Calu3 (cell line): ENCODE measurements around the gene SPTSSA. TPM values are rescaled to one million over a fixed set of nuclear protein-coding genes. Genes with fewer than 3 reads are reported as not detected.

Experiments used
- BruUV-seq: library from RNA; stranded (reverse); fragments of 400-500 nt; replicated peaks from 2 replicates; lab custom pipeline; 2021; lab: Mats Ljungman, UMichigan
- CTCF ChIA-PET: fragments of 300-600 bp; sonication (Branson Sonifier 250); formaldehyde crosslinking; loops from one replicate; lab custom pipeline; 2022; ENCODE audit warnings: antibody characterized with exemption; lab: Charles Lee
- DNase-seq: peaks from one replicate; pipeline ENCODE4 v3.0.0; 2022
- H3K27ac Mint-ChIP-seq: one replicate; pipeline ENCODE4 v1.8.0; 2022; ENCODE audit warnings: mixed read lengths; ENCODE audit not compliant: unreplicated experiment
- H3K27me3 Mint-ChIP-seq: one replicate; pipeline ENCODE4 v1.8.0; 2022; ENCODE audit warnings: mixed read lengths; ENCODE audit not compliant: unreplicated experiment
- H3K36me3 Mint-ChIP-seq: one replicate; pipeline ENCODE4 v1.8.0; 2022; ENCODE audit warnings: mild to moderate bottlenecking, moderate library complexity, mixed read lengths; ENCODE audit not compliant: insufficient read depth, unreplicated experiment
- H3K4me1 Mint-ChIP-seq: one replicate; pipeline ENCODE4 v1.8.0; 2022; ENCODE audit warnings: mild to moderate bottlenecking, low read depth, mixed read lengths; ENCODE audit not compliant: unreplicated experiment
- H3K4me3 Mint-ChIP-seq: one replicate; pipeline ENCODE4 v1.8.0; 2022; ENCODE audit warnings: mild to moderate bottlenecking, low read depth, moderate library complexity, mixed read lengths; ENCODE audit not compliant: unreplicated experiment
- H3K9me3 Mint-ChIP-seq: one replicate; pipeline ENCODE4 v1.8.0; 2022; ENCODE audit warnings: low read depth, mixed read lengths; ENCODE audit not compliant: unreplicated experiment
- intact Hi-C: fragments of 100-400 bp; cut with micrococcal nuclease; formaldehyde crosslinking; loops from one replicate; pipeline ENCODE4 v1.10.0; 2022; ENCODE audit not compliant: unreplicated experiment
- total RNA-seq: library from RNA; stranded (reverse); gene quantifications from 2 replicates; pipeline ENCODE4 v1.2.3, GENCODE V29; 2022
- TF ChIP-seq, protein P1 (sequence below): fragments of 200-600 bp; IDR thresholded peaks from one replicate; pipeline ENCODE4 v1.8.0; 2022; ENCODE audit warnings: antibody characterized with exemption; ENCODE audit not compliant: unreplicated experiment

Gene SPTSSA
- total RNA-seq, 1 experiment from 2014 or later = 22.0 TPM

DNA sequence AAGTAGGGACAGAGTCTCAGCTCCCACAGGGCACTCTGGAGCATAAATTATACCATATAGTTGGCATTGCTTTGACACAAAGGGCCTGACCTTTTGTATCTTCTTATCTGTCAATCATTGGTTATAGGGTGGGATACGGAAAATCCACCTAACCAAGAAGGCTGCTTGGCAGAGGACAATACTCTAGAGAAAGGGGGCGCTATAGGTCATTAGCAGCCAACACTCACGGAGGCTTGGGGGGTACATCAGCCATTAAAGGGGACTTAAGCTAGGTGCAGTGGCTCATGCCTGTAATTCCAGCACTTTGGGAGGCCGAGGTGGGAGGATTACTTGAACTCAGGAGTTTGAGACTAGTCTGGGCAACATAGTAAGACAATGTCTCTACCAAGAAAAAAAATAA, 22.9 kb downstream of the SPTSSA start:
- no TSS peak for BruUV-seq
- Mint-ChIP-seq H3K36me3 (peaks cover 5% of the 10 kb centered on the region), H3K9me3 (no peaks in the 10 kb centered on the region), H3K4me3 (no peak overlapping the region), H3K4me1 (peaks cover 43% of the 10 kb centered on the region), H3K27ac (no peak overlapping the region), H3K27me3 (no peaks in the 10 kb centered on the region)
- DNase-seq = no peak
- TF ChIP-seq, protein P1, sequence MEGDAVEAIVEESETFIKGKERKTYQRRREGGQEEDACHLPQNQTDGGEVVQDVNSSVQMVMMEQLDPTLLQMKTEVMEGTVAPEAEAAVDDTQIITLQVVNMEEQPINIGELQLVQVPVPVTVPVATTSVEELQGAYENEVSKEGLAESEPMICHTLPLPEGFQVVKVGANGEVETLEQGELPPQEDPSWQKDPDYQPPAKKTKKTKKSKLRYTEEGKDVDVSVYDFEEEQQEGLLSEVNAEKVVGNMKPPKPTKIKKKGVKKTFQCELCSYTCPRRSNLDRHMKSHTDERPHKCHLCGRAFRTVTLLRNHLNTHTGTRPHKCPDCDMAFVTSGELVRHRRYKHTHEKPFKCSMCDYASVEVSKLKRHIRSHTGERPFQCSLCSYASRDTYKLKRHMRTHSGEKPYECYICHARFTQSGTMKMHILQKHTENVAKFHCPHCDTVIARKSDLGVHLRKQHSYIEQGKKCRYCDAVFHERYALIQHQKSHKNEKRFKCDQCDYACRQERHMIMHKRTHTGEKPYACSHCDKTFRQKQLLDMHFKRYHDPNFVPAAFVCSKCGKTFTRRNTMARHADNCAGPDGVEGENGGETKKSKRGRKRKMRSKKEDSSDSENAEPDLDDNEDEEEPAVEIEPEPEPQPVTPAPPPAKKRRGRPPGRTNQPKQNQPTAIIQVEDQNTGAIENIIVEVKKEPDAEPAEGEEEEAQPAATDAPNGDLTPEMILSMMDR = no peak
- intact Hi-C loops = no loop called here
- CTCF ChIA-PET = interaction anchor here (1.6 kb wide), 1 partner anchor 13 kb away, joined by 5 read pairs; no protein-coding TSS in a partner anchor

DNA sequence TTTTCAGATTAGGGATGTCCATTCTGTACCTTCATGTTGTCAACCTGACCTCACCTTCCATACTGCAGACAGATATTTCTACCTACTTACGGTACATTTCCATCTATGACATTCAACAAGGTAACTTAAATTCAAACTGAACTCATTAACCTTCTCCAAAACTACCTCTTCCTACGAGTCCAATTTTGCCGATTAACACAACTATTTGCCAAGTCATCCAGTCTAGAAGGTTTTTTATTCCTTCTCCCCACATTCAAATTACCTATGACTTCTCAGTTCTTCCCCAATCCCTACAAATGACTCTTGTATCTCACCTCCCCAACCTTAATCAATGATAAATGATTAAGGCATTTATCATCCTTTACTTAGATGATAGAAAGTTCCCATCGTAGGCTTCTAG, 23.6 kb downstream of the SPTSSA start:
- no peak overlapping the region for H3K27ac Mint-ChIP-seq
- BruUV-seq = no TSS peak
- TF ChIP-seq, protein P1 = no peak
- DNase-seq = no peak
- peaks cover 5% of the 10 kb centered on the region for H3K36me3 Mint-ChIP-seq
- H3K9me3 Mint-ChIP-seq = no peaks in the 10 kb centered on the region
- H3K4me1 Mint-ChIP-seq = peaks cover 43% of the 10 kb centered on the region
- CTCF ChIA-PET = interaction anchor here (1.6 kb wide), 1 partner anchor 14 kb away, joined by 5 read pairs; no protein-coding TSS in a partner anchor
- no peak overlapping the region for H3K4me3 Mint-ChIP-seq
- intact Hi-C loops = no loop called here
- no peaks in the 10 kb centered on the region for H3K27me3 Mint-ChIP-seq

DNA sequence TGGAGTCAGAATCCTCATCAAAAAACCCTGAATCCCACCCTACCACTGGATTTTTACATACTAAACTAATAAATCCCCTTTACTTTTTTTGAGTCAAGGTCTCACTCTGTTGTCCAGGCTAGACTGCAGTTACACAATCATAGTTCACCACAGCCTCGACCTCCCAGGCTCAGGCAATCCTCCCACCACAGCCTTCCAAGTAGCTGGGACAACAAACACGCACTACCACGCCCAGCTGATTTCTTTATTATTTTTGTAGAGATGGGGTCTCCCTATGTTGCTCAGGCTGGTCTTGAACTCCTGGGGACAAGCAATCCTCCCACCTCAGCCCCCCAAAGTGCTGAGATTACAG, 24.3 kb downstream of the SPTSSA start:
- CTCF ChIA-PET = no interaction called here
- TF ChIP-seq, protein P1 = no peak
- Mint-ChIP-seq H3K27ac (no peak overlapping the region), H3K27me3 (no peaks in the 10 kb centered on the region), H3K4me1 (peaks cover 40% of the 10 kb centered on the region), H3K9me3 (no peaks in the 10 kb centered on the region), H3K36me3 (peaks cover 5% of the 10 kb centered on the region), H3K4me3 (no peak overlapping the region)
- intact Hi-C loops = no loop called here
- DNase-seq = no peak
- no TSS peak for BruUV-seq

DNA sequence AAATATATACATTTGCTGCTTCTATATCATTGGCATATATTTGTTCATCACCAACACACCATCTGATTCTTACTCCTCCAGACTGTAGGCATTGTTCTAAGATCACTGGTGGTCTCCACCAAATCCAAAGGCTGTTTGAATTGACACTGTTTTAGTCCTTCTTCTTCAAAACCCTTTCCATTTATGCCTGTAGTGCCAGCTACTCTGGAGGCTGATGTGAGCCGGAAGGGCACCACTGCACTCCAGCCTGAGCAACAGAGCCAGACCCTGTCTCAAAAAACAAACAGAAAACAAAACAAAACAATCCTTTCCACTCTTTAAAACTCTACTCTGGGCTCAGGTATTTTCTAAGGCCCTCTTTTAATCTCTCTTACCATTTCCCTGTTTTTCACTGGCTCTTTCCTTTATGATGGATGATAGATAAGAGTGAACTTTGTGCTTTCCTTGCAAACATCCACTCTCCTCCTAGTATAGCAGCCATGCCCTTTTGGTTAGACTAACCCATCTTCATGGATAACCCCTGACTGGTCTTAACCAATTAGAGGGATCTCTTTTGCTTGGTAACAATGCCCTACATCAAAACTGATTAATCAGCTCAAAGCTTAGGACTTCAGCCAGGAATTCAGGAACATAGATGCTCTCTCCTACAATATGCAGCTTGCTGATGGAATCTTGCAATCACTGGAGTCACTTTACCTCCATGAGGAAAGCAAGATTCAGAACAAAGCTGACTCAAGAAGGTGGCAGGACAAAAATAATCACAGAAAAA, 24.9 kb downstream of the SPTSSA start:
- Mint-ChIP-seq H3K4me3 (no peak overlapping the region), H3K27ac (peak overlapping the region; percentile 5), H3K4me1 (peaks cover 36% of the 10 kb centered on the region), H3K36me3 (peaks cover 5% of the 10 kb centered on the region), H3K27me3 (no peaks in the 10 kb centered on the region), H3K9me3 (no peaks in the 10 kb centered on the region)
- CTCF ChIA-PET = interaction anchor here (0.7 to 1.3 kb wide), 3 partner anchors 17 to 73 kb away, joined by 3 to 4 read pairs (median 3); no protein-coding TSS in a partner anchor
- no peak for DNase-seq
- TF ChIP-seq, protein P1 = no peak
- no TSS peak for BruUV-seq
- intact Hi-C loops = no loop called here
